Measurements from ENCODE around the gene HIC2.
"Not testable (repeated sequence)": the region's sequence is repeated elsewhere in the genome, so short reads cannot be mapped to it uniquely, and the experiment has no call there.

Gene HIC2, protein sequence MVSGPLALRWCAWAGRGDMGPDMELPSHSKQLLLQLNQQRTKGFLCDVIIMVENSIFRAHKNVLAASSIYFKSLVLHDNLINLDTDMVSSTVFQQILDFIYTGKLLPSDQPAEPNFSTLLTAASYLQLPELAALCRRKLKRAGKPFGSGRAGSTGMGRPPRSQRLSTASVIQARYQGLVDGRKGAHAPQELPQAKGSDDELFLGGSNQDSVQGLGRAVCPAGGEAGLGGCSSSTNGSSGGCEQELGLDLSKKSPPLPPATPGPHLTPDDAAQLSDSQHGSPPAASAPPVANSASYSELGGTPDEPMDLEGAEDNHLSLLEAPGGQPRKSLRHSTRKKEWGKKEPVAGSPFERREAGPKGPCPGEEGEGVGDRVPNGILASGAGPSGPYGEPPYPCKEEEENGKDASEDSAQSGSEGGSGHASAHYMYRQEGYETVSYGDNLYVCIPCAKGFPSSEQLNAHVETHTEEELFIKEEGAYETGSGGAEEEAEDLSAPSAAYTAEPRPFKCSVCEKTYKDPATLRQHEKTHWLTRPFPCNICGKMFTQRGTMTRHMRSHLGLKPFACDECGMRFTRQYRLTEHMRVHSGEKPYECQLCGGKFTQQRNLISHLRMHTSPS

GRCh38 chr22:21417227-21417746, at the start of gene HIC2:
Gene HIC2, plus strand, starts transcription at chr22:21417371. Its CDS starts 25,461 bp downstream, at chr22:21442832.
- DNase-seq, result not testable (repeated sequence)

DNA sequence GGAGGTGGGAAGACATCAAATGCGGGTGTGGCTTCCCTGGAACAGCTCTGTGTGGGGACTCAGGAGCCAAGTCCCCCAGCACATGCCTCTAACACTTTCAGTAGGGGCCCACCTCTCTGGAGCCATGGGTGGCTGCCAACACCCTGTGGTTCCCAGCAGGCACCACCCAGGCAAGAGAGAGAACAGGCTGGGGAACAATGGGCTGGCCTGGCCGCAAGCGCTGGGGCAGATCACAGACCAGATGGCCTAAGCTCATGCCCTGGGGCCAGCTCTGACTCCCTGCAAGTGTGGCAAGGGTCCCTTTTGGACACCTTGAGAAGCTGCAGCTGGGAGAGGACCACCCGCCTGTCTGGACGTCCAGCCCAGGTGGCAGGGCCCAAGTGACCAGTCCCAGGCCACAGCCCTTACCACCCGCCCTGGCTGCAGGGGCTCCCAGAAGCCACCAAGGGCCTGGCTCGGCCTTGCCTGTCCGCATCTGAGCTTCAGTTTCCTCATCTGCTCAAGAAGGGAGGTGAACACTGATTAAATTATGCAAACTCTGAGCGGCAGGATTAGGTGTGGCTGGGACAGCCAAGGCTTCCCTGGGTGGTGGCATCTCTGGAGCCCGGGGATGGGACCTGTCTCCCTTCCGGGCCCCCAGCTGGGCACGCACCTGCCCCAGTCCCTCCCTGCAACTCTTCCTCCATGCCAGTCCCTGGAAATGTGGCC, 48.4 kb upstream of the HIC2 start:
- not testable (repeated sequence) for DNase-seq

DNA sequence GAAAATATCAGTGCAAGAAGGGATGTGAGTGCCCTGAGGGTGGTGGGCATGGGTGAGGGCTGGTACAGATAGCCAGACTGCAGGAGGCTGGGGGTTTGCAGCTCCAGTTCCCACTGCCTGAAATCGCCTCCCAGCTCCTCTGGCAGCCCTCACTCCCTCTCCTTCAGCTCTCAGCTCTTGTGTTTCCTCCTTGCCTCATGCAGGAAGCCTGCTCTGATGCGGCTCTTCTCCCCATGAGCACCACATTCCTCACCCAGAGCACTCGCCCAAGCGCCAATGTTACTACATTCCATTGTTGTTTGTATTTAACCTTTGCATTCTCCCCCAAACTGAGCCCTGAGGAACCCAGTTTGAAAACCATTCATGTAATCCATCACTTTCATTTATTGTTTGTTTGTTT, 41.3 kb upstream of the HIC2 start:
- DNase-seq, result not testable (repeated sequence)

DNA sequence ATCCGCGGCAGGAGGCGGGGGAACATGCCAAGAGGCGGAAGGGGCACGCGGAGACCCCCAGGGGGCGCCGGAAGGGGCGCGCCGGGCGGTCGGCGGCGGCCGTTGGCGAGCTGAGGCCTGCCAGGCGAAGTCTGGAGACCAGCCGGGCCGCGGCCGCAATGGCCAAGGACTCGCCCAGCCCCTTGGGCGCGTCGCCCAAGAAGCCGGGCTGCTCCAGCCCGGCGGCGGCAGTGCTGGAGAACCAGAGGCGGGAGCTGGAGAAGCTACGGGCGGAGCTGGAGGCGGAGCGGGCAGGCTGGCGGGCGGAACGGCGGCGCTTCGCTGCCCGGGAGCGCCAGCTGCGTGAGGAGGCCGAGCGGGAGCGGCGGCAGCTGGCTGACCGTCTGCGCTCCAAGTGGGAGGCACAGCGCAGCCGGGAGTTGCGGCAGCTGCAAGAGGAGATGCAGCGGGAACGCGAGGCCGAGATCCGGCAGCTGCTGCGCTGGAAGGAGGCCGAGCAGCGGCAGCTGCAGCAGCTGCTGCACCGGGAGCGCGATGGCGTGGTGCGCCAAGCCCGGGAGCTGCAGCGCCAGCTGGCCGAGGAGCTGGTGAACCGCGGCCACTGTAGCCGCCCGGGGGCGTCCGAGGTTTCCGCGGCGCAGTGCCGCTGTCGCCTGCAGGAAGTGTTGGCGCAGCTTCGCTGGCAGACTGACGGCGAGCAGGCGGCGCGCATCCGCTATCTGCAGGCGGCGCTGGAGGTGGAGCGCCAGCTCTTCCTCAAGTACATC, 33.3 kb upstream of the HIC2 start, which contains the start of gene RIMBP3B:
TSS of gene RIMBP3B (plus strand) at position 51 of the 767 bp plus-strand sequence. CDS start at position 159, 108 bp downstream.
- DNase-seq, result not testable (repeated sequence)

GRCh38 chr22:21384468-21385357, 32.5 kb upstream of the HIC2 start:
- not testable (repeated sequence) for DNase-seq

GRCh38 chr22:21389480-21389879, 27.7 kb upstream of the HIC2 start:
- DNase-seq, result not testable (repeated sequence)

GRCh38 chr22:21390013-21390412, 27.2 kb upstream of the HIC2 start:
- DNase-seq, result not testable (repeated sequence)

- DNase-seq, result not testable (repeated sequence)
Observed at GRCh38 chr22:21394613-21395012, 22.6 kb upstream of the HIC2 start.

- not testable (repeated sequence) for DNase-seq
Observed at GRCh38 chr22:21401197-21401969, 15.8 kb upstream of the HIC2 start.

- DNase-seq, result not testable (repeated sequence)
Observed at GRCh38 chr22:21402763-21403314, 14.3 kb upstream of the HIC2 start.

- not testable (repeated sequence) for DNase-seq
Observed at GRCh38 chr22:21407139-21407538, 10.0 kb upstream of the HIC2 start.

DNA sequence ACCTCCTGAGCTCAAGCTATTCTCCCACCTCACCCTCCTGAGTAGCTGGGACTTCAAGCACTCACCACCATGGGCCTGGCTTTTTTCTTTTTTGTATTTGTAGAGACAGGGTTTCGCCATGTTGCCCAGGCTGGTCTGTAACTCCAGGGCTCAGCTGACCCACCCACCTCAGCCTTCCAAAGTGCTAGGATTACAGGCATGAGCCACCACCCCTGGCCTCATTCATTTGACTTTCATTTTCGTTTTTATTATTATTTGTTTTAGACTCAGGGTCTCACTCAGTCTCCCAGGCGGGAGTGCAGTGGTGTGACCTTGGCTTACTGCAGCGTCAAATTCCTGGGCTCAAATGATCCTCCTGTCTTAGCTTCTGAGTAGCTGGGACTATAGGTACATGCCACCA, 9.4 kb upstream of the HIC2 start:
- DNase-seq, result not testable (repeated sequence)

GRCh38 chr22:21416375-21416774, 796 bp upstream of the HIC2 start:
- not testable (repeated sequence) for DNase-seq

GRCh38 chr22:21417853-21418252, 682 bp downstream of the HIC2 start:
- DNase-seq, result not testable (repeated sequence)

GRCh38 chr22:21418974-21419638, 1.9 kb downstream of the HIC2 start:
- not testable (repeated sequence) for DNase-seq

- not testable (repeated sequence) for DNase-seq
Observed at GRCh38 chr22:21420180-21420763, 3.1 kb downstream of the HIC2 start.

DNA sequence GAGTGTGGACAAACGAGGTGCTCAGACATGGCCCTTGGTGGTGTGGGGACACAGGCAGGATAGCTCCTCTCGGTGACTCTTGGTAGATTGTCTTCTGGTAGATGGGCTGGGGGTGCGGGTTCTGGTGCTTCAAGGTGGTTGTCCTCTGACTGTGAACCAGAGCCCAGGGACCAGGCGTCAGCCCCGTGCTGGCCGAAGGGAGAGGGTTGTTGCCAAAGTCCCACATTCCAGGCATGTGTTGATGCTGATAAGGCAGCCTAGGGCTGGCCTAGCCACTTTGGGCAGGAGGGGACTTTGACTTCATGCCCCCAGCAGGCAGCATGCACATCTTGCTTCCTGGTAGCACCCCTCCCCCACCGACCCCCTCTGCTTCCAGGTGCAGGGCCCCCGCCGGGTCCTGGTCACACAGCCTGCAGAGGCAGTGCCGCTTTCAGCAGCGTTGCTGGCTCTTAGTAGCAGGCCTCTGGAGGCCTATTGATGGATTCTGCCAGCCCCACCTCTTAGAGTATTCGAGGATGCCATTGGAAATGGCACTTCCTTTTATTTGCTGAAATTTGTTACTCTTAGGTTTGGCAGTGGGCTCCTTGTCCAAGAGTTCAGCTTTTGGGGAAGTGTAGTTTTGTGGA, 7.0 kb downstream of the HIC2 start:
- not testable (repeated sequence) for DNase-seq

Measured in left hindlimb (tissue), 1 donor.